Measurements from ENCODE around the gene ABCF2.

Gene ABCF2

GRCh38 chr7:151174246-151175046, 52.6 kb downstream of the ABCF2 start:
- Histone ChIP-seq H3K27ac (no peak overlapping the region), H3K4me2 (no peak overlapping the region), H3K9me3 (replicated peaks in 1 of 11) (peaks cover 0 to 24% (median 21%) of the 10 kb centered on the region in 11 experiments; a peak in 20 of 22 replicates), H3K4me3 (no peak overlapping the region), H3K9ac (no peak overlapping the region), H4K20me1 (peaks cover 0 to 5% (median 0%) of the 10 kb centered on the region in 11 experiments; a peak in 4 of 22 replicates), H3K4me1 (no peaks in the 10 kb centered on the region), H3K36me3 (no peaks in the 10 kb centered on the region), H3K27me3 (peaks cover 19 to 33% (median 30%) of the 10 kb centered on the region in 11 experiments)
- no peak for TF ChIP-seq Cebpa-rat (IDR thresholded peaks at IDR 0.05)

GRCh38 chr7:151173386-151174245, 53.4 kb downstream of the ABCF2 start:
- no peaks in the 10 kb centered on the region for H3K4me1 ChIP-seq
- no peak overlapping the region for H3K9ac ChIP-seq
- peaks cover 0 to 24% (median 21%) of the 10 kb centered on the region in 11 experiments; a peak in 20 of 22 replicates for H3K9me3 ChIP-seq (replicated peaks in 1 of 11)
- peaks cover 0 to 5% (median 0%) of the 10 kb centered on the region in 11 experiments; a peak in 4 of 22 replicates for H4K20me1 ChIP-seq
- TF ChIP-seq Cebpa-rat (IDR thresholded peaks at IDR 0.05), result no peak
- no peak overlapping the region for H3K4me2 ChIP-seq
- H3K27me3 ChIP-seq, result peaks cover 27 to 41% (median 38%) of the 10 kb centered on the region in 11 experiments
- H3K4me3 ChIP-seq, result no peak overlapping the region
- H3K27ac ChIP-seq, result no peak overlapping the region
- no peaks in the 10 kb centered on the region for H3K36me3 ChIP-seq

- Histone ChIP-seq H3K4me1 (peaks cover 0 to 8% (median 4%) of the 10 kb centered on the region in 10 experiments; a peak in 9 of 20 replicates), H3K9ac (no peak overlapping the region), H3K4me2 (no peak overlapping the region), H3K9me3 (replicated peaks in 1 of 11) (peaks cover 0 to 24% (median 21%) of the 10 kb centered on the region in 11 experiments; a peak in 20 of 22 replicates), H3K27me3 (peaks cover 39 to 52% (median 49%) of the 10 kb centered on the region in 11 experiments), H3K4me3 (no peak overlapping the region), H3K27ac (no peak overlapping the region), H3K36me3 (no peaks in the 10 kb centered on the region), H4K20me1 (peaks cover 0 to 9% (median 5%) of the 10 kb centered on the region in 11 experiments; a peak in 7 of 22 replicates)
- no peak for TF ChIP-seq Cebpa-rat (IDR thresholded peaks at IDR 0.05)
Measured at GRCh38 chr7:151172273-151173141, 54.5 kb downstream of the ABCF2 start.

- Histone ChIP-seq H3K27ac (no peak overlapping the region), H3K27me3 (peaks cover 76 to 90% (median 87%) of the 10 kb centered on the region in 11 experiments), H3K9me3 (replicated peaks in 1 of 11) (peaks cover 0 to 14% (median 10%) of the 10 kb centered on the region in 11 experiments; a peak in 18 of 22 replicates), H3K4me2 (no peak overlapping the region), H3K4me3 (no peak overlapping the region), H3K36me3 (no peaks in the 10 kb centered on the region), H4K20me1 (peaks cover 0 to 29% (median 18%) of the 10 kb centered on the region in 11 experiments; a peak in 11 of 22 replicates), H3K9ac (no peak overlapping the region), H3K4me1 (peaks cover 5 to 17% (median 12%) of the 10 kb centered on the region in 10 experiments; a peak in 15 of 20 replicates)
- no peak for TF ChIP-seq Cebpa-rat (IDR thresholded peaks at IDR 0.05)
Measured at GRCh38 chr7:151168787-151169162, 58.2 kb downstream of the ABCF2 start.

- Histone ChIP-seq H3K27me3 (peaks cover 79 to 93% (median 92%) of the 10 kb centered on the region in 11 experiments), H3K9ac (no peak overlapping the region), H4K20me1 (peaks cover 0 to 29% (median 18%) of the 10 kb centered on the region in 11 experiments; a peak in 11 of 22 replicates), H3K36me3 (no peaks in the 10 kb centered on the region), H3K9me3 (replicated peaks in 1 of 11) (peaks cover 0 to 8% (median 4%) of the 10 kb centered on the region in 11 experiments; a peak in 13 of 22 replicates), H3K4me1 (peaks cover 5 to 17% (median 12%) of the 10 kb centered on the region in 10 experiments; a peak in 15 of 20 replicates), H3K4me3 (peak overlapping the region; percentile 38 to 61 (median 46); a peak in 18 of 20 replicates), H3K27ac (no peak overlapping the region), H3K4me2 (peak overlapping the region; percentile 52 to 83 (median 65))
- no peak for TF ChIP-seq Cebpa-rat (IDR thresholded peaks at IDR 0.05)
Measured at GRCh38 chr7:151168003-151168786, 58.8 kb downstream of the ABCF2 start.

- Histone ChIP-seq H3K27me3 (peaks cover 79 to 98% (median 95%) of the 10 kb centered on the region in 11 experiments), H3K27ac (no peak within 1 kb of the TSS), H4K20me1 (peaks cover 0 to 29% (median 18%) of the 10 kb centered on the region in 11 experiments; a peak in 11 of 22 replicates), H3K4me3 (peak within 1 kb of the TSS; percentile 38 to 61 (median 46); a peak in 19 of 20 replicates), H3K9ac (no peak within 1 kb of the TSS), H3K4me1 (peaks cover 5 to 17% (median 12%) of the 10 kb centered on the region in 10 experiments; a peak in 15 of 20 replicates), H3K36me3 (no peaks in the 10 kb centered on the region), H3K9me3 (replicated peaks in 1 of 11) (peaks cover 0 to 4% (median 0%) of the 10 kb centered on the region in 11 experiments; a peak in 2 of 22 replicates), H3K4me2 (peak within 1 kb of the TSS; percentile 52 to 83 (median 65))
- TF ChIP-seq Cebpa-rat (IDR thresholded peaks at IDR 0.05), result no peak
Measured at GRCh38 chr7:151167197-151167961, 59.6 kb downstream of the ABCF2 start, which contains the start of gene GBX1. Gene GBX1 (minus strand): TSS chr7:151167694. CDS start chr7:151167548, 146 bp downstream.
